Mammary epithelial cell (primary cell): ENCODE measurements around the gene CPAMD8.

Experiments used
- EZH2 ChIP-seq: IDR thresholded peaks from 2 replicates; pipeline ENCODE4 v1.6.1; 2012; ENCODE audit warnings: low read length, inconsistent platforms, borderline replicate concordance
- TF ChIP-seq, protein P1 (sequence below), 2 donors: IDR thresholded peaks in 1 of 2; conservative IDR thresholded peaks in 1 of 2; 2 replicates each; pipeline ENCODE4 v1.5.1; 2011 to 2012; ENCODE audit warnings: inconsistent platforms in 2 of 2, low read length in 2 of 2, mild to moderate bottlenecking in 2 of 2, control low read depth in 1 of 2, low read depth in 1 of 2; ENCODE audit not compliant: insufficient read depth in 1 of 2; ENCODE audit errors: extremely low read depth in 1 of 2

DNA sequence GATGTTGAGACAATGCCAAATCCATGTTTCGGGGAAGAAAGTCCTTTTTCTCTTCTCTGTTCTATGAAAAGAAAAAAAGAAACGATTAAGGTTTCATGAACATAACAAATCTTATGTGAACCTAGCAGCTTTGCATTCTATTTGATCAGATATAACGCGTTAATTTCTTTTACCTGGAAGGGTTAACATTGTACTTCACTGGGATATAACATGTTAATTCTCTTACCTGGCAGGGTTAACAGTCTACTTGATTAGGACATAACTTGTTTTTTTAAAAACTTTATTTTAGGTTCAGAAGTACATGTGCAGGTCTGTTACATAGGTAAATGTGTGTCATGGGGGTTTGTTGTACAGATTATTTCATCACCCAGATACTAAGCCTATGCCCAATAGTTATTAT lies 68.8 kb downstream of the CPAMD8 start:
- TF ChIP-seq, protein P1, sequence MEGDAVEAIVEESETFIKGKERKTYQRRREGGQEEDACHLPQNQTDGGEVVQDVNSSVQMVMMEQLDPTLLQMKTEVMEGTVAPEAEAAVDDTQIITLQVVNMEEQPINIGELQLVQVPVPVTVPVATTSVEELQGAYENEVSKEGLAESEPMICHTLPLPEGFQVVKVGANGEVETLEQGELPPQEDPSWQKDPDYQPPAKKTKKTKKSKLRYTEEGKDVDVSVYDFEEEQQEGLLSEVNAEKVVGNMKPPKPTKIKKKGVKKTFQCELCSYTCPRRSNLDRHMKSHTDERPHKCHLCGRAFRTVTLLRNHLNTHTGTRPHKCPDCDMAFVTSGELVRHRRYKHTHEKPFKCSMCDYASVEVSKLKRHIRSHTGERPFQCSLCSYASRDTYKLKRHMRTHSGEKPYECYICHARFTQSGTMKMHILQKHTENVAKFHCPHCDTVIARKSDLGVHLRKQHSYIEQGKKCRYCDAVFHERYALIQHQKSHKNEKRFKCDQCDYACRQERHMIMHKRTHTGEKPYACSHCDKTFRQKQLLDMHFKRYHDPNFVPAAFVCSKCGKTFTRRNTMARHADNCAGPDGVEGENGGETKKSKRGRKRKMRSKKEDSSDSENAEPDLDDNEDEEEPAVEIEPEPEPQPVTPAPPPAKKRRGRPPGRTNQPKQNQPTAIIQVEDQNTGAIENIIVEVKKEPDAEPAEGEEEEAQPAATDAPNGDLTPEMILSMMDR (conservative IDR thresholded peaks at IDR 0.05 in 1 of 2, IDR thresholded peaks at IDR 0.05 in 1 of 2; ENCODE audit: extremely low read depth in 1 of 2, insufficient read depth in 1 of 2, low read depth in 1 of 2, low read length in 2 of 2), result no peak
- no peak for TF ChIP-seq EZH2
